Activated CD4-positive, CD25-positive, alpha-beta regulatory T cell treated with anti-CD3 and anti-CD28 coated beads, Interleukin-2, amount 50 U/mL, for 16 hours (primary cell): ENCODE results near the gene PDGFRB.

Experiments
- DNase-seq: peaks from one replicate; pipeline ENCODE4 v3.0.0-alpha.2; 2020; ENCODE audit warnings: low read depth, low spot score

The PDGFRB gene

DNA sequence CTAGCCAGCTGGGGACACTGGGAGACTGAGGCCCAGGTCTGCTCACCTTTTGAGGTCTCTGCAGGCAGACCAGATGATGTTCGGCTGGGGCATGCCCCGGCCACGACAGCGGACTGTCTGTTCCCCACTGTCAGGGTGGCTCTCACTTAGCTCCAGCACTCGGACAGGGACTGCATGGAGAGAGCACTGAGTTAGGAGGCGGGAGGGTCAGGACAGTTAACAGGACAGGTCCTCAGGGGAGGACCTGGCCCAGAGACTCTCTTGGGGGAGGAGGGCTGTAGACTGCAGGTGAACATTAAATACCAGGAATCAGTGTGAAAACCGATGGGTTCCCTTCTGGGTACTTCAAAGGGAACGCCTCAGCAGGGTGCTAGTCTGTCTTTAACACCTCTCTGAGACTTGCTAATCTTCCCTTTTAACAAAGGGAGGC, 25.1 kb downstream of the PDGFRB start:
- no peak for DNase-seq

- DNase-seq: no peak
Observed at GRCh38 chr5:150129813-150130492, 25.7 kb downstream of the PDGFRB start.

DNA sequence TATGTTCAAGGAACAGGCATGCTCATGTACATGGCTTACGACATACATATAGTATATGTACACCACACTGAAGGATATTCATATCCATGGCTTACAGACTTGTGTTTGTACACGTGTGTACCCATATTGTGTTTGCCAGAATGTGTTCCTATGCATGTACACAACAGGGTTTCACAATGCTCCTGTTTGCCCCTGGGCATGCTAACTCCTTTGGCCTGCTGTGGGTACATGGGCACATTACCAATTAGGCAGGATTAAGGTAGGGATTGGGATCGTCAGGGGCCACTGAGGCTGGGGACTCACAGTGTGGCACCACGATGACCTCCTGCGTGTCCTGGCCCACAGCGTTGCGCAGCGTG, 26.2 kb downstream of the PDGFRB start:
- no peak for DNase-seq

DNA sequence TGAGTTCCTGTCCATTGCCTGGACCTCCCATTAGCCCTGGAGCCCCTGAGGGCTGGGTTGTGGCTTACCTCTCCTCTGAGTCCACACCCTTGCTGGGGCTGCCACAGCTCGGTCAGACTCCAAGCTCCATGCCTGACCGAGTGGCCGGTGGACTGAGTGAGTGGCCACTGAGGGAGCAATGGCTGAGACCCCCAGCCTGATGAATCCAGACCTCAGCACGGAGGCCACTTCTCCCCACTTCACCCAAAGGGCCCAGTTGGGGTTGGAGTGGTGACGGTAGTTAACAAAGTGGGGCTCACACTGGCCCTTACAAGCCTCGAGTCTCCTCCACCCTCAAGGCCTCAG, 28.8 kb downstream of the PDGFRB start:
- no peak for DNase-seq

DNA sequence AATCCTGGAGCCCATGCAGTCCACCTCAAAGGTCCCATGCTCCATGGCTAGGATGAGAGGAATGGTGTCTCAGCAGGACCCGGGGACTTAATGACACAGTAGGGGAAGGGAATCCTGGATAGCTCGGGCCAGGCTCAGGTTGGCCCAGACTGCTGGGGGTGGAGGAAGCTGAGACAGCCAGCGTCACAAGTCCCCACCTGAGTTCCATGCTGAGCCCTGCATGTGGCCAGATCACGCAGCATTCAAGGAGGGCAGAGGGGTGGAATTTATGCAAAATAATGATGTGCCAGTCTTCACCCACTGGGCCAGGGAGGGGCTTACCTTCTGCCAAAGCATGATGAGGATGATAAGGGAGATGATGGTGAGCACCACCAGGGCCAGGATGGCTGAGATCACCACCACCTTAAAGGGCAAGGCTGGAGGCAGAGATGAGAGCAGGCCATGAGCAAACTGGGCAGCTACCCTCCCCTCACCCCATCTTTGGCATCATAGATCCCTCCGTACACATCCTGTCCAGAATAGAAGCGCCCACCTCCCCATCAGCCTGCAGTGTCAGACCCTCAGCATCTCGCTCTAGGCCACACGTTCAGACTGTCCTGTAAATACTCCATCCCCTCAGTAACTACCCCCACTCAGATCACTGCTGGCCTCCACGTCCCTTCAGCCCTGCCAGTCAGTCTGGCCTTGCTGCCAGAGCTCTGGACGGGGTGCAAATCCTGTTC, 29.3 kb downstream of the PDGFRB start:
- DNase-seq: no peak

DNA sequence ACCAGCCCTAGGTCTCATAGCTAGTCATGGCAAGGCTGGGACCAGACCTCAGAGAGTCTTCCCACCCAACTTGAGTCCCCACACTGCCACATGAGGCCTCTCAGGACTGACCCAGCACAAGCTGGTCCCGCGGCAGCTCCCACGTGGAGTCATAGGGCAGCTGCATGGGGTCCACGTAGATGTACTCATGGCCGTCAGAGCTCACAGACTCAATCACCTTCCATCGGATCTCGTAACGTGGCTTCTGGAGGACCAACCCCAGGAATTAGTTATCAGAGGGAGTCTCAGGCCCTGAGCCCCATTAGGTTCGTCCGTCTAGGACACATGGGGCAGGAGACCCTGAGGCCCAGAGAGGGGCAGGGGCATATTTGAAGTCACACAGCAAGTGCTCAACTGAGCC, 30.3 kb downstream of the PDGFRB start:
- no peak for DNase-seq

DNA sequence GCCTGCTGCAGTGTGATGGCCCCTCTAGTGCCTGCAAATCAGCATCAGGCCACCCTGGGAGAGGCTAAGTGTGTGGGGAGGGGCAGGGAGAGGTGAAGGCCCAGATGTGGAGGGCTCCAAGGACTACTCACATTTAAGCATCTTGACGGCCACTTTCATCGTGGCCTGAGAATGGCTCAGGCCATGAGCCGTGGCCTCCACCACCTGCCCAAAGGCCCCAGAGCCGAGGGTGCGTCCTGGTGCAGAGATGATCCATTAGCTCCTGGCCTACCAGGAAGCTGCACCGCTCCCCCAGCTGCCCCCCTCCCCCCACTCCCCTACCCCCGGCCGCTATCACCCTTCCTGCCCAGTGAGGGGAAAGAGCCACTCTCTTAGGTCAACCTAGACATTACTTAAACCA, 31.0 kb downstream of the PDGFRB start:
- DNase-seq: no peak

DNA sequence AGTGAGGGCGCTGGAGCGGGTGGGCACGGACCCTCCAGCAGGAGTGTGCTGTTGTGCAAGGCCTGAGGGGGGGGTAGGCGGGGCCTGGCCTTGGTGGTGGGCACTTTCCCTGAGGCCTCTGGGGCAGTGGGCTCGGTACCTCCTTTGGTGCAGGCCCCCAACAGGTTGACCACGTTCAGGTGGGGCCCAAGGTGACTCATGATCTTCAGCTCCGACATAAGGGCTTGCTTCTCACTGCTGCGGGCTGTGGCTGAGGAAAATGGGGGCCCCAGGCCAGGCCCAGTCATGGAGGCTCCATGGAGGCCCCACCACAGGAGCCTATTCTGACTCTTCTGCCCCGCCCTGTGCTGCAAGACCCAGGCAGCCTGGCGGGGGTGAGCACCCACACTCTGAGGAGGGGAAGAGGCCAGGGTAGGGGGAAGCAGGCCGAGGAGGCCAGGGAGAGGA, 31.5 kb downstream of the PDGFRB start:
- DNase-seq: no peak

- DNase-seq: no peak
Observed at GRCh38 chr5:150123542-150123941, 32.1 kb downstream of the PDGFRB start.

- DNase-seq: no peak
Observed at GRCh38 chr5:150122536-150123481, 32.8 kb downstream of the PDGFRB start.

- no peak for DNase-seq
Observed at GRCh38 chr5:150122158-150122510, 33.5 kb downstream of the PDGFRB start.

GRCh38 chr5:150121448-150122157, 34.0 kb downstream of the PDGFRB start:
- no peak for DNase-seq

GRCh38 chr5:150120617-150121447, 34.8 kb downstream of the PDGFRB start:
- DNase-seq: no peak

DNA sequence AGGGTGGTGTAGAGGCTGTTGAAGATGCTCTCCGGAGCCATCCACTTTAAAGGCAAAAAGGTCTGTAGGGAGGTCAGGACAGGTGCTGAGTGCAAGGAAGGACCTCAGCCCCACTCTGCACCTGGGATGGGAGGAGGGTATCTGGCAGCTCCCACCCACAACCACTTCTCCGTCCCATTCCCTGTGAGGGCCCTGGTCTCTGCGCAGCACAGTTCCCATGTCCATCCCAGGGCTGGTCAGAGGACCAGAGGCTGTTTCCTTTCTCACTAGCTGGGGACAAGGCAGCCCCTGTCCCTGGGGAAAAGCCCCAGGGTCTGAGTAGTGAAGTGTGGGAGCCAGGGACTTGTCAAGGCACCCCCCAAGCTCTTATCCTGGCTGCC, 35.6 kb downstream of the PDGFRB start:
- no peak for DNase-seq

DNA sequence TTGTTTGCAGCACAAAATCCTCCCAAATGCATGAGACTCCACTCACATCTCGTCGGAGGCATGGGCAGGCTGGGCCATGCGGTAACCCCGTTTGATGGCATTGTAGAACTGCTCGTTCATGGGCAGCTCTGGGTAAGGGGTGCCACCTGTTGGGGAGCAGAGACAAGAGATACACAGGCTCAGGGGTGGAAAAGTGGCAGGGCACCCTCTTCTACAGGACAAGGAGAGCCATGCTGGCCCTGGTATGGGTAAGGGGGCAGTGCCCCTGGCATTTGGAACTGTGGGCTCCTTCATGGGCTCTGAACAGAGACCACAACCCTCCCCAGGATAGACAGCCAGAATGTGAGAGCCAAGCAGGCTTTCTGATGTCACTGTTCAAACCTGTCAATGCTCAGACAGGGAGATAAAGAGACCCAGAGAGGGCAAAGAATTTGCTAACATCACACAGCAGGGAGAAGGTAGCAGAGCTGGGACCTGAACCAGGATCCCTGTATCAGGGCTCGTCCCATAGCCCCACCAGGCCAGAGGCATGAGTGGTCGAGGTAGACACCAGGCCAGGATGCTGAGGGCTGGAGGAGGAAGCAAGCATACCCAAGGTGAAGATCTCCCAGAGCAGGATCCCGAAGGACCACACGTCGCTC, 36.1 kb downstream of the PDGFRB start:
- DNase-seq: no peak

DNA sequence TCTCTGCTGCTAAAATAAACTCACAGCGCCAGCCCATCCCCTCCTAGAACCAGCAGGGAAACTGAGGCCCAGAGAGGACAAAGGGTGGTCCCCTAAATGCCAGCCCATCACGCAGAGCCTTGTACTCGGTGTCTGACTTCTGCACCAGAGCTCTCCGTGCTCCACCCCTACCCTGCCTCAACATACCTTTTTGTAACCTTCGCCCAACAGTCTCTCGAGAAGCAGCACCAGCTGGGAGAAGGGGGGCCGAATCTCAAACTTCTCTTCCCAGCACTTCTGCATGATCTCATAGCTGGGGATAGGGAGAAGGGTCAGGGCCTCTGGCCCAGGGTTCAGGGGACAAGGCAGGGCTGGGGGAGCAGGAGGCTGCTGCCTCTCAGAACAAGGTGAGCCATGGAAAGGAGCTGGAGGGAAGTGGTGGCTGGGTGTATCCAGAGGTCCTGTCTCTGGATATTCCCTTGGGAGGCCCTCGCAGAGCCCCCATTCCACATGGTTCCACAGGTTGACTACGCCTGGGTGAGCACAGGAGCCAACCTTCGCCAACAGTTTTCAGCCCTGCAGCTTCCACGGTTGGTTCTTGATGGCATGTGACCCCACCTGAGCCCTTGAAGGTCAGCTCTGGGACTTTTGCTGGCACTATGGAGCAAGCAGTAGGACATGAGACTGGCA, 37.0 kb downstream of the PDGFRB start:
- no peak for DNase-seq

GRCh38 chr5:150117945-150118560, 37.6 kb downstream of the PDGFRB start:
- no peak for DNase-seq

DNA sequence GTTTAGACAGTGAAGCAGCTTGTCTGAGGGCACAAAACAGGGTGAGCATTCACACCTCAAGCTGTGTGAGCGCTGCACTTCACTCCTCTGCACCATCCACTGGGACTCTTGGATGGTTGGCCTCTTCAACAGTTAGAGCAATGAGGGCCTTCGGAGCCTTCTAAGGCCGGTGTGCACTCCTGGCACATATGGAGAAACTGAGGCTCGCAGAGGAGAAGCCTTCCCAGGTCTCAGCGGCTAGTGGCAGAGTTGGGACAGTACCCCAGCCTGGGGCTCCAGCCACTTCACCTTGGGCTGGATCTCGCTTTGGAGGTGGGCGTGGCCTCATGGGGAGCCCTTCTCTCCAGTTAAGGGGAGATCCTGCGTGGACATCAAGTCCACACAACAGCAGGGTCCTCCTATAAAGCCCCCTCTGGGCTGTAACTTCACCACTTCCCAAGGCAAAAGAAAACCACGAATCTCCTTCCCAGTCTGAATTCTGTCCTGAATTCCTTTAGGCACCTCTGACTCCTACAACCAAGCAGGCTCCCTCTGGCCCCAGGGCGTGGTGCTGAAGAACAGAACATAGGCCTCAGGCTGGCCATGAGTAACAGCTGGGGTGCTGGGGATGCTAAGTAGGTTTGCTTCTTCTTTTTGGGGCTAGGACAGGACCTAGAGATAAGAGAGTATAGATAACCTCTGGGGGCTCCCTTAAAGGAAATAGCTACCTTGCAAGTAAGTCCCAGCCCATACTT, 38.8 kb downstream of the PDGFRB start:
- no peak for DNase-seq
